ENCODE data around the gene FALEC. TPM values are rescaled to one million over a fixed set of nuclear protein-coding genes. Genes with fewer than 3 reads are reported as not detected.

Gene FALEC
- total RNA-seq (2022; extraction: Qiagen RNA extraction; ENCODE audit: low read depth): 0.29 to 0.46 TPM in 2 of 5 replicates, not detected in the others

DNA sequence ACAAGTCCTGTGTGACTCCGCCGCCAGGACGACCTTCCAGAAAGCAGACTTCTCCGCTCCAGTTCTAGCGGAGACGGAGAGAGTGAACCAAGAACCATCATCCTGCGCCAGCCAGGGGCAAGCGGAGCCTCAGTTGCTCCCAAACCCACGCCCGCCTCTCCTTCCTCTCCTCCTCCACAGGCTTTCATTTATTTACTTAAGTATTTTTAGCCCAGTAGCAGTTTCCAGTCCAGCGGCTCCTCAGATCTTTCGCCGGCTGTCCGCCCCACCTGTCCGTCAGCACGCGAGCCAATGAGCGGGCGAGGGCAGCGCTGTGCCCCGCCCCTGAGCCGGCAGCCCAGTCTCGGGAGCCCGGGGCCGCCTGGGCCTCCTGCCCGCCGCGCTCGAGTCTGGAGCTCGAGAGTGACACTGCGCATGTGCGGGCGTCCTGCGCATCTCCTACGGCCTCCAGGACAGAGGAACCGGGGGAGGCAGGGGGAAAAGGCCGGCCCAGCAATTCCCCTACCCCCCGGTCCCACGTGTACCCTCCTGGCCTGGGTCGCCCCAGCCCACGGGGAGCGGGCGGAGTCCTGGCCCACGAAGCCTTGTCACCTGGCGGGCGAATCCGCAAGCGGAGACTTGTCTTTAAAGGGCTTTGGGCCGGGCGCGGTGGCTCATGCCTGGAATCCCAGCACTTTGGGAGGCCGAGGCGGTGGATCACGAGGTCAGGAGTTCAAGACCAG lies at the start of gene FALEC:
TSS of gene FALEC (plus strand) at position 425 of the 722 bp plus-strand sequence.

GRCh38 chr1:150486966-150487762 lies 28.4 kb upstream of the FALEC start, which contains the start of gene TARS2:
Gene TARS2 (plus strand): TSS chr1:150487419. CDS start chr1:150487451, 32 bp downstream.

GRCh38 chr1:150507912-150508864 lies 7.4 kb upstream of the FALEC start, which contains the start of gene ECM1:
Gene ECM1 (plus strand): TSS chr1:150508109. CDS start chr1:150508210, 101 bp downstream.

DNA sequence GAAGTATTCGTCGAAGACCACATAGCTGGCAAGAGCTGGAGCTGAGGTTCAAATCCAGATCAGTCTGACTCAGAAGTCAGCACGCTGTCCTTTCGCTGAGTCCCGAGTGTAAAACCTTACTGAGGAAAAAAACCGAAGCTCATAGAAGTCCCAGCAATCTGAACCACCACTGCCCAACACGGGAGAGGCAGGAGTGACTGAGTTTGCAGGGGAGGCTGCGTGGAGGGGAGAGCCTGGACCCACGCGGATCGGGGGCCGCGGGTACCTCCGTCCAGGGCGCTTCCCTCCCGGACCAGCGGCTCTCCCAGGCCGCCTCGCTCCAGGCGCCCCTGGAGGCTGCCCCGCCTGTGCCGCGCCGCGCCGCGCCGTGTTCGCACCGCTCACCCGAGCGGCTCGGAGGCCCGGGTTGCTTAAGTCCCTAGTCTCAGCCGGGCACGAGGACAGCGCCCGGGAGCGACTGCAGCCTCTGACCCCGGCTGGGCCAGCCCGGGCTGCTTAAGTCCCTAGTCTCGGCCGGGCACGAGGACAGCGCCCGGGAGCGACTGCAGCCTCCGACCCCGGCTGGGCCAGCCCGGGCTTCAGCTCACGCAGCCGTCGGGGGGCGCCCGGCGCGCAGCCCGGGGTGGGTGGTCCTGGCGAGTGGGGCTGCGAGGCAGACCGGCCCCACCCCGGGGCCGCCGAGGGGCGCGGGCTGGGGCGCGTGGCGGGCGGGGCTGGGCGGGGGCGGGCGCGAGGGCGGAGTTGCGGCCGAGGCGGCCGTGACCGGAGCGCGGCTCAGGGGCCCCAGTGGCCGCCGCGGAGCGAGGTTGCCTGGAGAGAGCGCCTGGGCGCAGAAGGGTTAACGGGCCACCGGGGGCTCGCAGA lies 33.3 kb downstream of the FALEC start, which contains the start of gene ADAMTSL4:
TSS of gene ADAMTSL4 (plus strand) at position 777 of the 864 bp plus-strand sequence. CDS start 2,881 bp downstream, outside the sequence.

GRCh38 chr1:150579110-150579944 lies 63.8 kb downstream of the FALEC start, which contains the start of gene MCL1:
Gene MCL1 (minus strand): TSS chr1:150579610. CDS start chr1:150579530, 80 bp downstream.

Other genes with a start within 250 kb of the FALEC start
- 119 to 140 TPM (median 134 TPM) in 5 replicates for gene APH1A, start 246.7 kb upstream of the FALEC start, total RNA-seq (2022; extraction: Qiagen RNA extraction; ENCODE audit: low read depth)
- 0.13 to 0.70 TPM (median 0.40 TPM) in 5 replicates for gene C1orf54, start 243.0 kb upstream of the FALEC start, total RNA-seq (2022; extraction: Qiagen RNA extraction; ENCODE audit: low read depth)
- 0.22 to 0.69 TPM (median 0.43 TPM) in 5 replicates for gene CIART, start 233.2 kb upstream of the FALEC start, total RNA-seq (2022; extraction: Qiagen RNA extraction; ENCODE audit: low read depth)
- 82.6 to 99.4 TPM (median 85.5 TPM) in 5 replicates for gene MRPS21, start 221.9 kb upstream of the FALEC start, total RNA-seq (2022; extraction: Qiagen RNA extraction; ENCODE audit: low read depth)
- 48.1 to 62.5 TPM (median 56.4 TPM) in 5 replicates for gene PRPF3, start 194.2 kb upstream of the FALEC start, total RNA-seq (2022; extraction: Qiagen RNA extraction; ENCODE audit: low read depth)
- 14.4 to 15.6 TPM (median 15.1 TPM) in 5 replicates for gene RPRD2, start 151.6 kb upstream of the FALEC start, total RNA-seq (2022; extraction: Qiagen RNA extraction; ENCODE audit: low read depth)
- 19.8 to 22.5 TPM (median 20.6 TPM) in 5 replicates for gene TARS2, start 28.3 kb upstream of the FALEC start, total RNA-seq (2022; extraction: Qiagen RNA extraction; ENCODE audit: low read depth)
- 1.5 to 2.4 TPM (median 1.8 TPM) in 5 replicates for gene ECM1, start 7.6 kb upstream of the FALEC start, total RNA-seq (2022; extraction: Qiagen RNA extraction; ENCODE audit: low read depth)
- gene ADAMTSL4, start 33.7 kb downstream of the FALEC start, total RNA-seq (2022; extraction: Qiagen RNA extraction; ENCODE audit: low read depth): 2.4 to 4.3 TPM (median 2.8 TPM) in 5 replicates
- gene MCL1, start 63.9 kb downstream of the FALEC start, total RNA-seq (2022; extraction: Qiagen RNA extraction; ENCODE audit: low read depth): 122 to 171 TPM (median 160 TPM) in 5 replicates
- 128 to 152 TPM (median 133 TPM) in 5 replicates for gene ENSA, start 113.9 kb downstream of the FALEC start, total RNA-seq (2022; extraction: Qiagen RNA extraction; ENCODE audit: low read depth)
- 10.5 to 15.9 TPM (median 15.4 TPM) in 5 replicates for gene GOLPH3L, start 181.4 kb downstream of the FALEC start, total RNA-seq (2022; extraction: Qiagen RNA extraction; ENCODE audit: low read depth)
- 3.0 to 8.1 TPM (median 7.7 TPM) in 5 replicates for gene HORMAD1, start 205.1 kb downstream of the FALEC start, total RNA-seq (2022; extraction: Qiagen RNA extraction; ENCODE audit: low read depth)

All from A549 treated with RU486 at 1 μM for 4 hours (cell line).